ENCODE results near the gene ZMYM1. TPM values are rescaled to one million over a fixed set of nuclear protein-coding genes. Genes with fewer than 3 reads are reported as not detected.

The ZMYM1 gene
- total RNA-seq, 4 donors from 2014 or later: 13.9 to 18.1 (median 14.7) TPM

DNA sequence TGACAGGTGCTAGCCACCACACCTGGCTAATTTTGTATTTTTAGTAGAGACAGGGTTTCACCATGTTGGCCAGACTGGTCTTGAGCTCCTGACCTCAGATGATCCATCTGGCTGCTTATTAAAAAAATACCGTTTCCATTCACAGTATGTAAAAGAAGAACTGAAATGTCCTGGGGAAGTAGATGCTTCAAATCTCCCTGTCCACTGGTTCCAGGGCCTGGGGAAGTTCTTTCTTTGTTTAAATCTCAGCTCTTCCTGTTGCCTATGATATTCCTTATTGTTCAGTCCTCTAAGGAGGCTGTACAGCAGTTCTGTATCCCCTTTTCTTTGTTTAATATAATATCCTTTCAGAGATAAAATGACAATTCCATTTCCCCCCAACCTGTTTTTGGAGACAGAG, 47.4 kb downstream of the ZMYM1 start:
- TF ChIP-seq, protein P1, sequence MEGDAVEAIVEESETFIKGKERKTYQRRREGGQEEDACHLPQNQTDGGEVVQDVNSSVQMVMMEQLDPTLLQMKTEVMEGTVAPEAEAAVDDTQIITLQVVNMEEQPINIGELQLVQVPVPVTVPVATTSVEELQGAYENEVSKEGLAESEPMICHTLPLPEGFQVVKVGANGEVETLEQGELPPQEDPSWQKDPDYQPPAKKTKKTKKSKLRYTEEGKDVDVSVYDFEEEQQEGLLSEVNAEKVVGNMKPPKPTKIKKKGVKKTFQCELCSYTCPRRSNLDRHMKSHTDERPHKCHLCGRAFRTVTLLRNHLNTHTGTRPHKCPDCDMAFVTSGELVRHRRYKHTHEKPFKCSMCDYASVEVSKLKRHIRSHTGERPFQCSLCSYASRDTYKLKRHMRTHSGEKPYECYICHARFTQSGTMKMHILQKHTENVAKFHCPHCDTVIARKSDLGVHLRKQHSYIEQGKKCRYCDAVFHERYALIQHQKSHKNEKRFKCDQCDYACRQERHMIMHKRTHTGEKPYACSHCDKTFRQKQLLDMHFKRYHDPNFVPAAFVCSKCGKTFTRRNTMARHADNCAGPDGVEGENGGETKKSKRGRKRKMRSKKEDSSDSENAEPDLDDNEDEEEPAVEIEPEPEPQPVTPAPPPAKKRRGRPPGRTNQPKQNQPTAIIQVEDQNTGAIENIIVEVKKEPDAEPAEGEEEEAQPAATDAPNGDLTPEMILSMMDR (IDR thresholded peaks at IDR 0.05; ENCODE audit: low read depth): no peak

DNA sequence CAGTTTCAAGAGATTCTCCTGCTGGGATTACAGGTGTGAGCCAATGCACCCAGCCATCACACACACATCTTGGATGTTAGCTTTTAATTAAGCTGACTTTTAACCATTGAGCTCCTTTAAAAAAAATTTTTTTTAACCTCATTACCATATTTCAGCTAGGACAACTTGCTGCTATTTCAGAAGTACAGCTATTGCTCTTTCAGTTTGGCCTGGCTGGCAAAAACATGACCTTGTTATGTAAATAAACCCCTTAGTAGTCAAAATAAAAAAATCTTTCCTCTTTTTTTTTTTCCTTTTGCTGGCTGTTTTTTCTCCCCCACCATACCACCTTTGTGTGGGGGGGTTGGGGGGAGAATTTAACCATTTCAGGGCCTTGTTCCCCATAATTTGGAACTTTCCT, 49.9 kb downstream of the ZMYM1 start:
- TF ChIP-seq, protein P1 (IDR thresholded peaks at IDR 0.05; ENCODE audit: low read depth): no peak

DNA sequence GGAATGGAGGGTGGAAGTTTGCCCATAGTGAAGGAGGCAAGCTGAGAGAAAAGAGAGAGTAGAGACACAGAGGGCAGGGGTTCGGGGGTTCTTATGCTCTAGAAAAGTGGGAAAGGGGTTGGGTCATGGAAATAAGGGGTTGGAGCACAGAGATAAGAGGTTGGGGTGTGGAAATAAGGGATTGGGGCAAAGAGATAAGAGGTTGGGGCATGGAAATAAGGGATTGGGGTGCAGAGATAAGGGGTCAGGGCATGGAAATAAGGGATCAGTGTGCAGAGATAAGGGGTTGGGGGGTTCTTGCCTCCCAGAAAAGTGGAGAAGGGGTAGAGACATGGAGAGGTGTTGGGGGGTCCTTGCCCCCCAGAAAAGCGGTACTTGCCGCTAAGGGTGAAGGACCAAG, 57.6 kb downstream of the ZMYM1 start:
- TF ChIP-seq, protein P1 (IDR thresholded peaks at IDR 0.05; ENCODE audit: low read depth): no peak

DNA sequence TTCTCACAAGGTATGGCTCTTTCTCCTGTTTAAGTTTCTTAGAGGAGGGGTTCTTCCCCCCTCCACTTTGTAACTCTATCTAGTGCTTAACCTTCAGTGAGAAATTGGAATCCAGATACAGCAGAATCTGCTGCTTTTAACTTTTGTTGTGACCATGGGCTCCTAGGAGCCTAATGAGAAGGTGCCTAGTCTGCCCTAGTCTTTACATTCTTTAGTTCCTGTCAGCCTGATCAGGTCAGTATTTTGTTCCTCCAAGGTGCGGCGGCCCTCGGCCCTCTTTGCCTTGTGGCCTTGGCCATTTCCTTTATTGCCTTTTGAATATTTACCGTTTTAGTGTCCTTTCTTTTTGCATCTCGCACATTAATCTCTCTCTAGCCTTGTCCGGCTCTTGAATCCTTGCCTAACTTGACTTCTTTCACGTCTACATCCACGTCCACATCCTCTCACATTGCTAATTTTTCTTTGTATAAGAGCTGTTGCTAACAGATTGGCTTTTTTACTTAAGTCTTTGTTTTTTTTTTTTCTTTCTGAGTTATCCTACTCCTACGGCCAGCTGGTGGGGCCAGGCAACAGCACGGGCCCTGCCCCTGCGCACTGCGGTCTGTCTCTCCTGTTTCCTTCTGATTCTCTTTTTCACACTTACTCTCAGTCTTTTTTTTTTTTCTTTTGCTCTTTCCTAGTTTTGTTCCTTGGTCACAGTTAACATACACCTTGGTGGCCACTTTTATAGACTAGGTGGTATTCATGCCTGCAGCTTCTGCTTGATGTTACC, 64.7 kb downstream of the ZMYM1 start:
- TF ChIP-seq, protein P1 (IDR thresholded peaks at IDR 0.05; ENCODE audit: low read depth): no peak

DNA sequence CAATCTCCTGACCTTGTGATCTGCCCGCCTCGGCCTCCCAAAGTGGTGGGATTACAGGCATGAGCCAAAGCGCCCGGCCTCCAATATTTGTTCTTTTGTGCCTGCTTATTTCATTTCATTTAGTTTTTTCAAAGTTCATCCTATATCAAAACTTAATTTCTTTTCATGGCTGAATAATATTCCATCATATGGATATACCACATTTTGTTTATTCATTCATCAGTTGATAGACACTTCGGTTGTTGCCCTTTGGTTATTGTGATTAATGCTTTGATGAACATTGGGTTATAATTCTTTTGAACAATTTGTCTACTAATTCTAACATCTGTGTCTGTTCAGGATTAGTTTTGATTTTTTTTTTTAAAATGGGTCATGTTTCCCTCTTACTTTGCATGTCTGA, 72.0 kb downstream of the ZMYM1 start:
- TF ChIP-seq, protein P1 (IDR thresholded peaks at IDR 0.05; ENCODE audit: low read depth): no peak

DNA sequence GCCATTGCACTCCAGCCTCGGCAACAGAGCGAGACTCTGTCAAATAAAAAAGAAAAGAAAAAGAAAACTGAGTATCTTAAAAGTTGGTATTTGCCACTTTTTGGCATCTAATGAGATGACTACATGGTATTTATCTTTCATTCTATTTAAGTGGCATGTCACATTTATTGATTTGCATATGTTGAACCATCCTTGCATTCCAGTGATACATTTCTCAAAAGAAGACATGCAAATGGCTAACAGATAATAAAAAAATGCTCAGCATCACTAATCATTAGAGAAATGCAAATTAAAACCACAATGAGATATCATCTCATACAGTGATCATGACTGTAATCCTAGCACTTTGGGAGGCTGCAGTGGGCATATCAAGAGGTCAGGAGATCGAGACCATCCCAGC, 85.7 kb downstream of the ZMYM1 start:
- TF ChIP-seq, protein P1 (IDR thresholded peaks at IDR 0.05; ENCODE audit: low read depth): no peak

Other genes with a start within 250 kb of the ZMYM1 start
- 10 to 100 TPM; 23.3 to 25.3 (median 24.1) TPM for gene SMIM12, start 219.6 kb upstream of the ZMYM1 start, total RNA-seq
- under 1 TPM in 1 of 4 donors, not detected in 3; 0.17 TPM for gene DLGAP3, start 149.7 kb upstream of the ZMYM1 start, total RNA-seq
- 10 to 100 TPM; 44.3 to 67.5 (median 55.2) TPM for gene TMEM35B, start 94.0 kb upstream of the ZMYM1 start, total RNA-seq
- gene ZMYM6, start 47.4 kb upstream of the ZMYM1 start, total RNA-seq: 10 to 100 TPM; 16.2 to 27.5 (median 20.5) TPM
- gene SFPQ, start 113.8 kb downstream of the ZMYM1 start, total RNA-seq: 100 to 1,000 TPM; 163 to 267 (median 218) TPM
- gene ZMYM4, start 189.3 kb downstream of the ZMYM1 start, total RNA-seq: 10 to 100 TPM; 34.9 to 41.0 (median 39.5) TPM

All from subcutaneous adipose tissue (tissue), 4 donors.